ENCODE measurements around the gene DGAT2.

DGAT2 gene

GRCh38 chr11:75802021-75802912 lies 33.7 kb downstream of the DGAT2 start:
- no peak for FAIRE-seq

- peak; percentile 72 for FAIRE-seq
These were observed 34.6 kb downstream of the DGAT2 start for GRCh38 chr11:75802913-75803820.

DNA sequence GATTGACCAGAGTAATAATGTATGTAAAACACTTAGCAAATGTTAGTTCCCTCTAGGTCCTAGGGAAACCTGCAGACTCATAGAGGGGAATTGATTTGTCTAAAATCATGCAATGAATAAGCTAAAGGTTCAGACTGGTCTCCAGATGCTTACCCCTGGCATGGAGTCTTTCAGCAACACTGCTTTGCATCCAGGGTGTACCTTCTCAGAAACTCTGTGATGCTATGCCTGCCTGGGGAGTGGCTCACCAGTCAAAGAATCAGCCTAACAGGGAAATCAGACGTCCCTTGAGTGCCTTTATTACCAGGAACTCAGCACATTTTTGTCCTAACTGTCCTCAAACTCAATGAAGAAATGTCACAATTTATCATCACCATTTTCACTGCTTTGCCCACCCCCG lies 40.5 kb downstream of the DGAT2 start:
- no peak for FAIRE-seq

GRCh38 chr11:75809991-75810390 lies 41.4 kb downstream of the DGAT2 start:
- no peak for FAIRE-seq

- no peak for FAIRE-seq
These were observed 42.2 kb downstream of the DGAT2 start for GRCh38 chr11:75810637-75811390.

DNA sequence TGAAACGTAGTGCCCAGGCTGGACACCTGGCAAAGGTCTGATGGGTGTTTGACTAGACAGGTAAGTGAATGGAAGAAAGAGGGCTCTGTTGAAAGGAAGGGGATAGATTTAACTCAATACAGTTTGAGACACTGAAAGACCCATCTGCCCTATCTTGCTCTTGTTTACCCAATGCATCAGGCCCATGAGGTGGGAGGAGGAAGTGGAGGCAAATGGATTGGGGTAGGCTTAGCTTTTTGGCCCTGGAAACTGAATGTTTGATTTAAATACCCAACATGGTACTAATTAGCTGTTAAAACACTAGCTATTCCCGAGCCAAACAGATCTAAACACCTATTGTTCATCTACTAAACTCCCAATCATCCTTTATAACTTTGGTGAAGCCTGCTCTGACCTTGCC lies 42.9 kb downstream of the DGAT2 start:
- FAIRE-seq = no peak

GRCh38 chr11:75812542-75813040 lies 44.0 kb downstream of the DGAT2 start:
- no peak for FAIRE-seq

DNA sequence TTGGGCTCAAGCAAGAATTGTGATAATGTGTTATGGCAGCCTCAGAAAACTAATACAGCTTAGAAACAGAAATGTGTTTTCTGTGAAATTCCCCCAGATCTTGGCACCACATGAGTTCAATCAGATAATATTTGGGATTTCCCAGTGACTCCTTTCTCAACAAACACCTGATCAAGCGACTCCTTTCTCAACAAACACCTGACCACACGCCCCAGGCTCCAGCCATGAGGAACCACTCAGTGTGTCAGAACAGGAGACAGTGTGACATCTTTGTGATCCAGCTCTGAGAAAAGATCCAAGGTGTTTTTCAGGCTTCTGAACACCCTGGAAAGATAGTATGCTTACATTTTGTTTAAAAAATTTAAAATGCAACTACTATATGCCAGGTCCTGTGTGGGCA lies 44.5 kb downstream of the DGAT2 start:
- no peak for FAIRE-seq

GRCh38 chr11:75813622-75814039 lies 45.1 kb downstream of the DGAT2 start:
- FAIRE-seq = no peak

DNA sequence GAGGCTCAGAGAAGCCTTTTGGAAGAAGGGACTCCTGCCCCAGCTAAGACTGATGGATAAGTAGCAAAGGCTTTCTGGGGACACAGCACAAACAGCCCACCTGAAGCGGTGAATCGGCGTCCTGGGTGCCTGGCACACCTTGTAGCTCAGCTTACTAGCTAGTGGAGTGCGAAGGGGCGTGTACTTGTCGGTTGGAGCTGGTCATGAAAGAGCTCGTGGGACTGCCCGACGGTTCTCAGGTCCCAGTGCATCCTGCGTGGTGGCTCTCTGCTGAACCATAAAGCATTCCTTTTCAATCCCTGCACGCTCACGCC lies 45.7 kb downstream of the DGAT2 start:
- no peak for FAIRE-seq

DNA sequence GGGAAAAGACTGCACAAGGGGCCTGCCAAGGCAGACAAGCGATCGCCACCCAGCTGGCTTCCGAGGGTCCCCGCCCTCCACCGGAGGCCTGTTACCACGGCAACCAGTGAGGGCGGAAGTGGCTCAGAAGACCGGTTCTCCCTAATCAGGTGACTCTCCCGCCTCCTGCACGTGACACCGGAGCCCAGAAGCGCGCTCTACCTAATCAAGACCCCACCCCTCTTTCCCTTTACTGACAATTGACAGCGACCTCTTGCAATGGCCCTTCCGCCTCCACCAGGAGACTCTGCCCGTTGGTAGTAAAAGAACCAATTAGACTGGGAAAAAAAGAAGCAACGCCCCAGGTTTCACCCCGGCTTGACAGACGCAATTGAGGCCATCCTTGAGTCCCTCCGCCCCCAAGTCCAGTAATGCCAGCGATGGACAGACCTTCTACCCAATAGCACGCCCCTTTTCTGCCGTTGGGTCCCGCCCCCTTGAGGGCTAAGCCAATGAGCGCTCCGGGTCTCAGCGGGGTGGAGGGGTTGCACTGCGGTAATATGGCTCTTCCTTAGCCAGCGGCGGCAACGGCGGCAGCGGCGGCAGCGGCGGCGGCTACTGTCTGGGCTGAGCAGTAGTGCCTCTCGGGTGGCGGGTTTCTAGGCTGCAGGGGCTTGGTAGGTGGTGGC lies 46.2 kb downstream of the DGAT2 start, which contains the start of gene UVRAG:
Gene UVRAG, plus strand, starts transcription at position 534 of the 668 bp plus-strand sequence. CDS start 198 bp downstream, outside the sequence.
- peak; percentile 96 for FAIRE-seq

GRCh38 chr11:75815345-75816168 lies 47.0 kb downstream of the DGAT2 start:
- FAIRE-seq = no peak

GRCh38 chr11:75816561-75817239 lies 48.1 kb downstream of the DGAT2 start:
- FAIRE-seq = no peak

GRCh38 chr11:75820645-75821044 lies 52.1 kb downstream of the DGAT2 start:
- FAIRE-seq = no peak

GRCh38 chr11:75821202-75821601 lies 52.6 kb downstream of the DGAT2 start:
- no peak for FAIRE-seq

DNA sequence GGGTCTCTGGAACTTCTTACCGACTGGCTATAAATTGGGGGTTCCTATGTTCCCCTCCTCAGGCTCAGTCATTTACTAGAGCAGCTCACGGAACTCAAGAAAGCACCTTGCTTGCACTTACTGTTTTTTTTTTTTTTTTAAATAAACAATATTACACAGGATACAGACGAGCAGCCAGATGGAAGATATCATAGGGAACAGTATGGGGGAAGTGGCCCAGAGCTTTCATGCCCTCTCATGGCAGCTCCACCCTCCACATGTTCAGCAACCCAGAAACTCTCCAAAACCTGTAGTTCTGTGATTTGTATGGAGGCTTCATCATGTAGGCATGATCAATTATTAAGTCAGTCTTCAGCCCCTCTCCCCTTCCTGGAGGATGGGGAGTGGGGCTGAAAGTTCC lies 54.0 kb downstream of the DGAT2 start:
- FAIRE-seq = no peak

DNA sequence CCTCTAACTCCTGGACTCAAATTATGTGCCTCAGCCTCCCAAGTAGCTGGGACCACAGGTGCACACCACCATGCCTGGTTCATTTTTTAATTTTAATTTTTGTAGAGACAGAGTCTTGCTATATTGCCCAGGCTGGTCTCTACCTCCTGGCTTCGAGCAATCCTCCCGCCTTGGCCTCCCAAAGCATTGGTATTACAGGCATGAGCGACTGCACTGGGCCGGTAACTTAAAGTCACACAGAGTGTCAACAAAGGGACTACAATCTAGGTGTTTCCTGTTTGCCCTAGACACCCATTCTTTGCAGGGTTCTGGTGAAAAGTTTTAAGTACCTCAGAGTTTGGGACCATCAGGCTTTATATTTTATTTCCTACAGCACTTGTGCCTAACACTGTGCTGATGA lies 54.8 kb downstream of the DGAT2 start:
- no peak for FAIRE-seq

- FAIRE-seq = no peak
These were observed 55.4 kb downstream of the DGAT2 start for GRCh38 chr11:75823946-75824345.

DNA sequence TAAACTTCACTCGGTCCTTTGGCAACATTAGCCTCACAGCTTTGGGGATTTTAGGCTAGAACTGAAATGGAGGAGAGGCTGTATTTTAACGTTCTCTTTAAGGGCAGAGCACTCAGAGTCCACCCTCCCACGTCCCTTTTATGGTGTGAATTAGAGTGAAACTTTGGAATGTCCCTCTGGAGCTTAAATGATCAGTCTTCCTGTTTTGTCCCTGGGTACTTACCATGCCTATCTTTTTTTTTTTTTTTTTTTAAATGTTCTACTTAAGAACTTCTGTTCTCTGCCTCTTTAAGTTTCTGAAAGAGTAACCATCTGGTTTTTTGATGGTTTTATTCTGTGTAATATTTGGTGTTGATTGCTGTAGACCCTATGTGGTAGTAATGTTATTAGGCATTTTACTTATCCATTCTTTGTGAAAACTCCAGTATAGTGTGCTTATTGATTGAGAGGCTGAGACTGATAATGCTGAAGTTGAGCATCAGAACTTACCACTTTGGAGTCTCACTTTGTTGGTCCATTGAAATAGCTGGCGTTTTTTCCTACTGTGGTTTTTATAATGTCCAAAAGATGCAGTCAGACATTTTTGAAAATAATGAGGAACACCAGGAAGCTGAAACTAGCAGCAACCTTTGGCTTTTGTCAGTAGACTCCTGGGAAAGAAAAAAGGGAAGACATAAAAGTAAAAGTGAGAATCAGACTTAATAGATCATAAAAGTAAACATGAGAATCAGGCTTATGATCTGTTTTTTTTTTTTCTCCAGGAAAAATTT lies 58.1 kb downstream of the DGAT2 start:
- FAIRE-seq = no peak

GRCh38 chr11:75827562-75827961 lies 59.0 kb downstream of the DGAT2 start:
- no peak for FAIRE-seq
